Esophagus squamous epithelium (tissue), 5 donors: ENCODE measurements around the gene GMFB. TPM values are rescaled to one million over a fixed set of nuclear protein-coding genes. Genes with fewer than 3 reads are reported as not detected.
"Not testable (repeated sequence)": the region's sequence is repeated elsewhere in the genome, so short reads cannot be mapped to it uniquely, and the experiment has no call there.

Experiments
- DNase-seq: peaks from one replicate; lab custom pipeline; 2025; lab: John Stamatoyannopoulos, UW
- H3K27ac ChIP-seq, 4 donors: fragments of 200-600 bp; sonication (generic); one replicate each; pipeline ENCODE4 v1.5.1; 2016 to 2019; ENCODE audit warnings: mild to moderate bottlenecking in 1 of 4
- H3K27me3 ChIP-seq, 4 donors: fragments of 200-600 bp; sonication (generic); 1 replicate in 3 of 4; 2 replicates in 1 of 4; pipeline versions ENCODE4 v1.5.1 to v1.6.0; 2017 to 2021; ENCODE audit warnings: antibody characterized with exemption in 1 of 4
- H3K36me3 ChIP-seq, 3 donors: fragments of 200-600 bp; sonication (generic); one replicate each; pipeline ENCODE4 v1.5.1; 2016 to 2019
- H3K4me1 ChIP-seq, 3 donors: fragments of 200-600 bp; sonication (generic); one replicate each; pipeline ENCODE4 v1.5.1; 2017 to 2019
- H3K4me3 ChIP-seq, 4 donors: fragments of 200-600 bp; sonication (generic); 1 replicate in 3 of 4; 2 replicates in 1 of 4; pipeline ENCODE4 v1.5.1; 2016 to 2019; ENCODE audit warnings: mild to moderate bottlenecking in 2 of 4, moderate library complexity in 1 of 4
- H3K9me3 ChIP-seq, 3 donors: fragments of 200-600 bp; sonication (generic); one replicate each; pipeline ENCODE4 v1.5.1; 2016 to 2019
- POLR2A ChIP-seq, 4 donors: fragments of 450-650 bp; IDR thresholded peaks; one replicate each; pipeline ENCODE4 v1.6.1; 2017; ENCODE audit warnings: antibody characterized with exemption in 4 of 4, mild to moderate bottlenecking in 4 of 4, moderate library complexity in 3 of 4
- WGBS, 2 donors: methylation state at CpG; one replicate each; pipeline ENCODE4 v1.1.5; 2018; 5-methylcytosine and 5-hydroxymethylcytosine counted together
- intact Hi-C: fragments of 100-400 bp; cut with DNase I; formaldehyde crosslinking; loops from one replicate; pipeline ENCODE4 v1.15.0; 2022
- total RNA-seq, 4 donors: library from RNA; depleted of rRNA; stranded (reverse); fragments of >200 nt; gene quantifications; one replicate each; pipeline ENCODE4 v1.1.0, GENCODE V29; 2016
- TF ChIP-seq, protein P1 (sequence below), 6 experiments: fragments of 450-650 bp in 4 of 6; fragments of 200-600 bp in 2 of 6; sonication (generic) in 2 of 6; IDR thresholded peaks; one replicate each; pipeline ENCODE4 v1.5.1; 2016 to 2019; ENCODE audit warnings: antibody characterized with exemption in 6 of 6, mild to moderate bottlenecking in 4 of 6, moderate library complexity in 4 of 6
- donor health status: DM: yes; HTN: yes; CAD: no.

The GMFB gene
- total RNA-seq, 4 donors from 2014 or later: 10.2 to 69.8 (median 36.2) TPM

DNA sequence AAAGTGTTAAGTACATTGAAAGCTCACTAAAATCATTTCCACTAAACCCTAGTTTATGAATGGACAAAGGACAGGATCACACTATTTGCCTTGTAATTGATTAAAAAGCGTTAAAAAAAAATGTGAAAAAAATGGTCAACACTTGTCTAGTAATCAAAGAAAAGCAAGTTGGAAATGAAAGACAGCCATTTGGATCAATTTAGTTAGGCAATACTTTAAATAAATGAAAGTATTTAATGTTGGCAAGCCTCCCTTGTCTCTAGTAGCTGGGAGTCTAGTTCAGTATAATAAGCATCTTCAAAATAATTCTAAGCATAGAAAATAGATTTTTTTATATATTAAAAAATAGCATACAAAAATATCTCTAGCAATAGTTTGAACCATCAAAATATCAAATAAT, 33.4 kb downstream of the GMFB start:
- Histone ChIP-seq H3K27me3 (no peaks in the 10 kb centered on the region), H3K36me3 (no peaks in the 10 kb centered on the region), H3K4me1 (peaks cover 0 to 31% (median 0%) of the 10 kb centered on the region in 3 donors), H3K9me3 (no peaks in the 10 kb centered on the region), H3K4me3 (no peak overlapping the region), H3K27ac (no peak overlapping the region)
- no peak for DNase-seq
- TF ChIP-seq, protein P1, sequence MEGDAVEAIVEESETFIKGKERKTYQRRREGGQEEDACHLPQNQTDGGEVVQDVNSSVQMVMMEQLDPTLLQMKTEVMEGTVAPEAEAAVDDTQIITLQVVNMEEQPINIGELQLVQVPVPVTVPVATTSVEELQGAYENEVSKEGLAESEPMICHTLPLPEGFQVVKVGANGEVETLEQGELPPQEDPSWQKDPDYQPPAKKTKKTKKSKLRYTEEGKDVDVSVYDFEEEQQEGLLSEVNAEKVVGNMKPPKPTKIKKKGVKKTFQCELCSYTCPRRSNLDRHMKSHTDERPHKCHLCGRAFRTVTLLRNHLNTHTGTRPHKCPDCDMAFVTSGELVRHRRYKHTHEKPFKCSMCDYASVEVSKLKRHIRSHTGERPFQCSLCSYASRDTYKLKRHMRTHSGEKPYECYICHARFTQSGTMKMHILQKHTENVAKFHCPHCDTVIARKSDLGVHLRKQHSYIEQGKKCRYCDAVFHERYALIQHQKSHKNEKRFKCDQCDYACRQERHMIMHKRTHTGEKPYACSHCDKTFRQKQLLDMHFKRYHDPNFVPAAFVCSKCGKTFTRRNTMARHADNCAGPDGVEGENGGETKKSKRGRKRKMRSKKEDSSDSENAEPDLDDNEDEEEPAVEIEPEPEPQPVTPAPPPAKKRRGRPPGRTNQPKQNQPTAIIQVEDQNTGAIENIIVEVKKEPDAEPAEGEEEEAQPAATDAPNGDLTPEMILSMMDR (IDR thresholded peaks at IDR 0.05): no peak
- TF ChIP-seq POLR2A (IDR thresholded peaks at IDR 0.05): no peak
- WGBS, 2 donors: 56 to 58% methylated on average over 1 of the region's 1 CpG
- intact Hi-C loops: no loop called here

DNA sequence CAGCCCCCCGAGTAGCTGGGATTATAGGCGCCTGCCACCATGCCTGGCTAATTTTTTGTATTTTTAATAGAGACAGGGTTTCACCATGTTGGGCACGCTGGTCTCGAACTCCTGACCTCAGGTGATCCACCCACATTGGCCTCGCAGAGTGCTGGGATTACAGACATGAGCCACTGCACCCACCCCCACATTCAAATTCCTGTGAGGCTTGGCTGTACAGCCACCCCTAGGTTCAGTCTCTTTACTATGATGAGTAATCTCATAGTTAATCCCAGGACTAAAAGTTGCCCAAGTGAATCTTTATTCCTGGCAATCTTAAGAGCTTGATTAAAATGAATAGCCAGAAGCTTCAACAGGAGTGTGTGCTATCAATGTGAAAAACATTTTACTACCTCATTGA, 34.8 kb downstream of the GMFB start:
- H3K27ac ChIP-seq: peak overlapping the region in 2 of 4 donors; percentile 3 to 13
- intact Hi-C loops, H3K9me3 ChIP-seq, DNase-seq, H3K27me3 ChIP-seq, H3K4me3 ChIP-seq, H3K36me3 ChIP-seq: not testable (repeated sequence)
- 38 to 61% methylated on average over 5 of the region's 5 CpGs for WGBS, 2 donors
- peaks cover 0 to 40% (median 5%) of the 10 kb centered on the region in 3 donors for H3K4me1 ChIP-seq

- TF ChIP-seq, protein P1 (IDR thresholded peaks at IDR 0.05): no peak
- no peak for TF ChIP-seq POLR2A (IDR thresholded peaks at IDR 0.05)
- DNase-seq: no peak
- Histone ChIP-seq H3K4me3 (no peak overlapping the region), H3K27ac (no peak overlapping the region), H3K9me3 (no peaks in the 10 kb centered on the region), H3K4me1 (peaks cover 0 to 40% (median 5%) of the 10 kb centered on the region in 3 donors), H3K27me3 (no peaks in the 10 kb centered on the region), H3K36me3 (no peaks in the 10 kb centered on the region)
- intact Hi-C loops: no loop called here
- 55 to 68% methylated on average over 3 of the region's 3 CpGs for WGBS, 2 donors
These were observed 35.5 kb downstream of the GMFB start for GRCh38 chr14:54453252-54453651.

DNA sequence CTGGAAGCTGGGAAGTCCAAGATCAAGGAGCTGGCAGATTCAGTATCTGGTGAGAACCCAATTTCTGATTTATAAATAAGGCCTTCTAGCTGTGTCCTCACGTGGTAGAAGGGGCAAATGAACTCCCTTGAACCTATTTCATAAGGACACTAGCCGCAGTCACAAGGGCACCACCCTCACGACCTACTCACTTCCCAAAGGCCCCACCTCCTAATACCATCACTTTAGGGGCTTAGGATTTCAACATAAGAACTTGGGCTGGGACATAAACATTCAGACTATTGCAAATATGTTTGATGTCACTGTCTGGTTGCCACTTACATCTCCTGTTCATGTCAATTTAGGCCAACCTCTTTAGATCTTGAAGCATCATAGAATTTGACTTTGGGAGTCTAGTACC, 36.8 kb downstream of the GMFB start:
- no peak for DNase-seq
- intact Hi-C loops: no loop called here
- no peak for TF ChIP-seq POLR2A (IDR thresholded peaks at IDR 0.05)
- TF ChIP-seq, protein P1 (IDR thresholded peaks at IDR 0.05): no peak
- 81 to 86% methylated on average over 1 to 3 of the region's 3 CpGs for WGBS, 2 donors
- Histone ChIP-seq H3K27me3 (no peaks in the 10 kb centered on the region), H3K9me3 (no peaks in the 10 kb centered on the region), H3K36me3 (no peaks in the 10 kb centered on the region), H3K27ac (no peak overlapping the region), H3K4me1 (peaks cover 6 to 49% (median 11%) of the 10 kb centered on the region in 3 donors), H3K4me3 (no peak overlapping the region)

DNA sequence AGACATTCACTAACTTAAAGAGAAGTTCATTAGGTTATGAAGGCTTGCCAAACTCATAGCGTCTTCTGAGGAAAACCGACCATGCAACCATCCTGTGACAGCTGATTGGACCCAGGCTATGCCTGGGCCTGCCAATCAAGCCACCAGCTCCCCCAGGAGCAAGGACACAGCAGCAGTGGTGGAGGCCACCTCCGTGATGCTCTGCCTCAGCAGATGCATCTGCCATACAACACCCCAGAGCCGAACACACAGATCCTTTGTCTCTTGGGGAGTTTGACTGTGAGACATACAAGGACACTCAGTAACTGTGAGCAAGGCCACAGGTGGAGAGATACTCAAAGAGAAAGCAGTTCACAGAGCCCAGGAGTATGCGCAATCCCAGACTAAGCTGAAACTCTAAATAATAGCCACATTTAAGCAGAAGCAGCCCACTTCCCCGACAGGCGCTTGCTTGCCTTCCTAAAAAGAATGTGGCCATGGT, 37.6 kb downstream of the GMFB start:
- H3K4me3 ChIP-seq: no peak overlapping the region
- 61% methylated on average over 6 of the region's 7 CpGs for WGBS, 2 donors
- intact Hi-C loops: no loop called here
- peaks cover 6 to 57% (median 18%) of the 10 kb centered on the region in 3 donors for H3K4me1 ChIP-seq
- H3K27ac ChIP-seq: peak overlapping the region in 3 of 4 donors; percentile 21 to 60 (median 57)
- H3K27me3 ChIP-seq: no peaks in the 10 kb centered on the region
- H3K36me3 ChIP-seq: no peaks in the 10 kb centered on the region
- TF ChIP-seq, protein P1 (IDR thresholded peaks at IDR 0.05): no peak
- no peak for TF ChIP-seq POLR2A (IDR thresholded peaks at IDR 0.05)
- no peaks in the 10 kb centered on the region for H3K9me3 ChIP-seq
- no peak for DNase-seq

DNA sequence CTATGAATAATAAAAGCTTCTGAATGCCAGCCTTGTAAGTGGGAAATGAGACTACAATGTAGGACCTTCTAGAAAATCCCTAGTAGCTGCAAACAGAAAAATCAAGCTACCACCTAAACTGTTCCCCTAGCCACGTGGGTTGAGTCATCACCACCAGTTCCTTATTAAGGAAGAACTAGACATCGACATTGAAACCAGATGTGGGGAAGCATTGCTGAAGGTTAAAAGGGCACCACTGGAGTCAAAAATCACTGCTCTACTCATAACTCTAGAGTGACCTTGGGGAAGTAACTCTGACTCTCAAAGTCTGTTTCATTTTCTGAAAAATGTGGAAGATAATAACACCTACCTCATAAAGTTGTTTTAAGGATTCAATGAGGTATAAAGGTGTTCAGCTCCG, 38.2 kb downstream of the GMFB start:
- peaks cover 6 to 63% (median 21%) of the 10 kb centered on the region in 3 donors for H3K4me1 ChIP-seq
- H3K27ac ChIP-seq: peak overlapping the region; percentile 21 to 60 (median 56)
- no peak overlapping the region for H3K4me3 ChIP-seq
- no peak for DNase-seq
- 20 to 22% methylated on average over 3 of the region's 3 CpGs for WGBS, 2 donors
- intact Hi-C loops: no loop called here
- no peaks in the 10 kb centered on the region for H3K27me3 ChIP-seq
- no peaks in the 10 kb centered on the region for H3K9me3 ChIP-seq
- TF ChIP-seq POLR2A (IDR thresholded peaks at IDR 0.05): no peak
- TF ChIP-seq, protein P1 (IDR thresholded peaks at IDR 0.05): no peak
- no peaks in the 10 kb centered on the region for H3K36me3 ChIP-seq
